Measurements from ENCODE around the gene IL10RB. TPM values are rescaled to one million over a fixed set of nuclear protein-coding genes. Genes with fewer than 3 reads are reported as not detected.

The IL10RB gene
- total and polyA plus RNA-seq, 2 of the 4 experiments (the other 2 are of a cell fraction): 20.1 to 45.2 TPM

DNA sequence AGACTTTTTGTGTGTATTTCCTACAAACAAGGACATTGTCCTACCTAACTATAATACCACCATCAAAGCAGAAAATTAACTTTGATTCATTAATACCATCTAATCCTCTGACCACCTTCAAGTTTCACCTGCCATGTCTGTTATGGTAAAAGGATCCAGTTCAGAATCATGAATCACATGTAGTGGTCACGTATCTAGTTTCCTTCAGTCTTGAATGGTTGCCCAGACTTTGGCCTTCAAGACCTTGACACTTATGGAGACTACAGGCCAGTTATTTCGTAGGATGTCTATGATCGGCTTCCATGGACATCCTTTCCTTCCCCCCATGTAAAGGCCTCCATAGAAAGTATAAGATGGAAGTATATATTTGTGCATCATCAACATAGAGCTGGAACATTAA lies 46.9 kb upstream of the IL10RB start:
- Histone ChIP-seq H3K23ac (ENCODE audit: low read depth, low read length) (no peak overlapping the region), H3K56ac (ENCODE audit: extremely low read depth, insufficient read depth, low read length) (no peak overlapping the region), H2BK5ac (ENCODE audit: low read depth, low read length, poor library complexity, severe bottlenecking) (no peak overlapping the region), H3K79me1 (ENCODE audit: low read depth in 1 of 2, low read length in 2 of 2) (no peaks in the 10 kb centered on the region), H4K8ac (ENCODE audit: low read depth in 2 of 2, low read length in 2 of 2) (no peak overlapping the region), H3K9ac (ENCODE audit: low read depth, low read length) (no peak overlapping the region), H3K18ac (ENCODE audit: low read depth, low read length) (no peak overlapping the region), H2AK5ac (ENCODE audit: low read depth, low read length) (no peak overlapping the region), H3K4ac (ENCODE audit: low read depth, low read length) (no peak overlapping the region), H3K4me3 (ENCODE audit: insufficient read depth, low read depth, low read length) (no peak overlapping the region), H4K5ac (ENCODE audit: low read depth, low read length) (no peak overlapping the region), H3K36me3 (ENCODE audit: control insufficient read depth, insufficient read depth, low read length) (no peaks in the 10 kb centered on the region), H3K4me2 (ENCODE audit: low read depth, low read length) (no peak overlapping the region), H2AFZ (replicated peaks; ENCODE audit: low read length, poor library complexity) (no peak overlapping the region), H2AK9ac (replicated peaks; ENCODE audit: low read depth, low read length, poor library complexity) (no peak overlapping the region), H4K91ac (ENCODE audit: insufficient read depth, low read depth, low read length) (no peak overlapping the region), H3K9me1 (ENCODE audit: insufficient read depth, low read length) (no peaks in the 10 kb centered on the region), H4K20me1 (ENCODE audit: insufficient read depth, low read length) (no peaks in the 10 kb centered on the region), H3K4me1 (ENCODE audit: control insufficient read depth, insufficient read depth, low read length) (no peaks in the 10 kb centered on the region), H3K14ac (replicated peaks; ENCODE audit: low read depth, low read length) (no peak overlapping the region), H2BK120ac (ENCODE audit: low read depth, low read length) (no peak overlapping the region), H3K27me3 (ENCODE audit: control insufficient read depth, insufficient read depth, low read length) (peaks cover 8% of the 10 kb centered on the region), H3K27ac (ENCODE audit: insufficient read depth, low read length) (no peak overlapping the region), H2BK20ac (ENCODE audit: low read depth, low read length) (no peak overlapping the region), H3K9me3 (ENCODE audit: control insufficient read depth, insufficient read depth, low read length) (0 out of 2 replicates have a peak, but pooled peaks cover 2% of the 10 kb centered on the region), H2BK15ac (ENCODE audit: low read depth, low read length) (no peak overlapping the region)
- POLR2A ChIA-PET (ENCODE audit: unreplicated experiment): no interaction called here
- in situ Hi-C loops (cut with MboI; ENCODE audit: low sequenced_read_pairs): no loop called here
- TF ChIP-seq RCOR1 (IDR thresholded peaks at IDR 0.05; ENCODE audit: insufficient replicate concordance, low read length) (no peak), CEBPB (IDR thresholded peaks at IDR 0.05; ENCODE audit: low read depth, low read length) (no peak), POLR2A (IDR thresholded peaks at IDR 0.05; ENCODE audit: low read depth, low read length) (no peak), CHD1 (IDR thresholded peaks at IDR 0.05; ENCODE audit: low read depth, low read length) (no peak), MAZ (IDR thresholded peaks at IDR 0.05; ENCODE audit: borderline replicate concordance, low read depth, low read length) (no peak), RAD21 (IDR thresholded peaks at IDR 0.05; ENCODE audit: low read length) (no peak), NFE2L2 (IDR thresholded peaks at IDR 0.05; ENCODE audit: low read depth, low read length) (no peak), MAFK (IDR thresholded peaks at IDR 0.05; ENCODE audit: low read depth, low read length) (no peak), BHLHE40 (IDR thresholded peaks at IDR 0.05; ENCODE audit: low read depth, low read length) (no peak), FOS (IDR thresholded peaks at IDR 0.05; ENCODE audit: low read depth, low read length) (no peak), RFX5 (IDR thresholded peaks at IDR 0.05; ENCODE audit: low read depth, low read length) (no peak), SMC3 (IDR thresholded peaks at IDR 0.05; ENCODE audit: low read depth, low read length) (no peak), MXI1 (IDR thresholded peaks at IDR 0.05; ENCODE audit: borderline replicate concordance, low read depth, low read length) (no peak)
- TF ChIP-seq, protein P1, sequence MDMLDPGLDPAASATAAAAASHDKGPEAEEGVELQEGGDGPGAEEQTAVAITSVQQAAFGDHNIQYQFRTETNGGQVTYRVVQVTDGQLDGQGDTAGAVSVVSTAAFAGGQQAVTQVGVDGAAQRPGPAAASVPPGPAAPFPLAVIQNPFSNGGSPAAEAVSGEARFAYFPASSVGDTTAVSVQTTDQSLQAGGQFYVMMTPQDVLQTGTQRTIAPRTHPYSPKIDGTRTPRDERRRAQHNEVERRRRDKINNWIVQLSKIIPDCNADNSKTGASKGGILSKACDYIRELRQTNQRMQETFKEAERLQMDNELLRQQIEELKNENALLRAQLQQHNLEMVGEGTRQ (IDR thresholded peaks at IDR 0.05; ENCODE audit: low read depth, low read length): no peak
- TF ChIP-seq, protein P2, sequence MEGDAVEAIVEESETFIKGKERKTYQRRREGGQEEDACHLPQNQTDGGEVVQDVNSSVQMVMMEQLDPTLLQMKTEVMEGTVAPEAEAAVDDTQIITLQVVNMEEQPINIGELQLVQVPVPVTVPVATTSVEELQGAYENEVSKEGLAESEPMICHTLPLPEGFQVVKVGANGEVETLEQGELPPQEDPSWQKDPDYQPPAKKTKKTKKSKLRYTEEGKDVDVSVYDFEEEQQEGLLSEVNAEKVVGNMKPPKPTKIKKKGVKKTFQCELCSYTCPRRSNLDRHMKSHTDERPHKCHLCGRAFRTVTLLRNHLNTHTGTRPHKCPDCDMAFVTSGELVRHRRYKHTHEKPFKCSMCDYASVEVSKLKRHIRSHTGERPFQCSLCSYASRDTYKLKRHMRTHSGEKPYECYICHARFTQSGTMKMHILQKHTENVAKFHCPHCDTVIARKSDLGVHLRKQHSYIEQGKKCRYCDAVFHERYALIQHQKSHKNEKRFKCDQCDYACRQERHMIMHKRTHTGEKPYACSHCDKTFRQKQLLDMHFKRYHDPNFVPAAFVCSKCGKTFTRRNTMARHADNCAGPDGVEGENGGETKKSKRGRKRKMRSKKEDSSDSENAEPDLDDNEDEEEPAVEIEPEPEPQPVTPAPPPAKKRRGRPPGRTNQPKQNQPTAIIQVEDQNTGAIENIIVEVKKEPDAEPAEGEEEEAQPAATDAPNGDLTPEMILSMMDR (conservative IDR thresholded peaks at IDR 0.05; ENCODE audit: low read depth, low read length): no peak
- dilution Hi-C loops (cut with HindIII; ENCODE audit: low sequenced_read_pairs, unreplicated experiment): no loop called here
- DNase-seq (no peak), ATAC-seq (ENCODE audit: low read depth) (no peak)
- BruUV-seq (replicated peaks): no TSS peak
- intact Hi-C loops (cut with micrococcal nuclease): no loop called here
- CTCF ChIA-PET: no interaction called here
- WGBS, 2 experiments (ENCODE audit: extremely low coverage in 2 of 2, insufficient read length in 1 of 2): 80% methylated on average over 1 of the region's 3 CpGs; no CpG with 5 or more reads in 1 of the 2 experiments

All from IMR-90 (cell line).